ENCODE data around the gene WDR35. TPM values are rescaled to one million over a fixed set of nuclear protein-coding genes. Genes with fewer than 3 reads are reported as not detected.

WDR35 gene
- total RNA-seq, 1 experiment from 2014 or later: 7.2 TPM

DNA sequence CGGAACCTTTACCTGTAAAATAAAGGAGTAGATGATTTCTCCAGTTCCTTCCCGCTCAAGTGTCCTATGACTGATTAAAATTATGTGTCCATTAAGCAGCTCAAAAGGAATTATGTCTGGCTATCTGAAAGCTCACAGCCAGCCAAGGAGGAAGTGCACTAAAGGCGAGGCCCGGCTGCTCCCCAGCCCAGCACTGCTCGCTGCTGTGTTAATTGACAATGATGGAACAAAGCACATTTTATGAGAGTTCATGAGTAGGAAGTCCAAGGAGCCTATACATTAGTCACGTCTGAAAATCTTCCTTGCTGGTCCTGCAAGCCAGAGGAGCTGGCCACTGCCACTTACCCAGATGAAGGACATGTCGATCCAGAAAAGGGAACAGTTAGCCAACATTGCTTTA is 102.4 kb downstream of the WDR35 start:
- no peaks in the 10 kb centered on the region for H3K36me3 Mint-ChIP-seq (ENCODE audit: insufficient read depth, unreplicated experiment)
- TF ChIP-seq, protein P1, sequence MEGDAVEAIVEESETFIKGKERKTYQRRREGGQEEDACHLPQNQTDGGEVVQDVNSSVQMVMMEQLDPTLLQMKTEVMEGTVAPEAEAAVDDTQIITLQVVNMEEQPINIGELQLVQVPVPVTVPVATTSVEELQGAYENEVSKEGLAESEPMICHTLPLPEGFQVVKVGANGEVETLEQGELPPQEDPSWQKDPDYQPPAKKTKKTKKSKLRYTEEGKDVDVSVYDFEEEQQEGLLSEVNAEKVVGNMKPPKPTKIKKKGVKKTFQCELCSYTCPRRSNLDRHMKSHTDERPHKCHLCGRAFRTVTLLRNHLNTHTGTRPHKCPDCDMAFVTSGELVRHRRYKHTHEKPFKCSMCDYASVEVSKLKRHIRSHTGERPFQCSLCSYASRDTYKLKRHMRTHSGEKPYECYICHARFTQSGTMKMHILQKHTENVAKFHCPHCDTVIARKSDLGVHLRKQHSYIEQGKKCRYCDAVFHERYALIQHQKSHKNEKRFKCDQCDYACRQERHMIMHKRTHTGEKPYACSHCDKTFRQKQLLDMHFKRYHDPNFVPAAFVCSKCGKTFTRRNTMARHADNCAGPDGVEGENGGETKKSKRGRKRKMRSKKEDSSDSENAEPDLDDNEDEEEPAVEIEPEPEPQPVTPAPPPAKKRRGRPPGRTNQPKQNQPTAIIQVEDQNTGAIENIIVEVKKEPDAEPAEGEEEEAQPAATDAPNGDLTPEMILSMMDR (IDR thresholded peaks at IDR 0.05; ENCODE audit: insufficient read depth in 1 of 2, low read depth in 1 of 2, low read length in 1 of 2, severe bottlenecking in 1 of 2, unreplicated experiment in 1 of 2): no peak
- Histone ChIP-seq H3K9me3 (no peaks in the 10 kb centered on the region), H3K4me1 (no peaks in the 10 kb centered on the region), H3K36me3 (ENCODE audit: control insufficient read depth, insufficient read depth, low read length) (no peaks in the 10 kb centered on the region), H3K27me3 (replicated peaks; ENCODE audit: control insufficient read depth, insufficient read depth, low read length) (no peaks in the 10 kb centered on the region), H3K4me3 (ENCODE audit: low read depth, low read length) (no peak overlapping the region)
- no peaks in the 10 kb centered on the region for H3K27me3 Mint-ChIP-seq (ENCODE audit: insufficient read depth, unreplicated experiment)
- H3K4me1 Mint-ChIP-seq (ENCODE audit: low read depth, unreplicated experiment): no peaks in the 10 kb centered on the region
- DNase-seq: no peak
- no peak overlapping the region for H3K4me3 Mint-ChIP-seq (ENCODE audit: unreplicated experiment)
- CTCF ChIA-PET: no interaction called here
- no TSS peak for BruUV-seq (replicated peaks)
- H3K27ac Mint-ChIP-seq (ENCODE audit: unreplicated experiment): no peak overlapping the region
- H3K9me3 Mint-ChIP-seq (ENCODE audit: unreplicated experiment): no peaks in the 10 kb centered on the region
- intact Hi-C loops (cut with micrococcal nuclease; ENCODE audit: unreplicated experiment): no loop called here
- POLR2A ChIA-PET: no interaction called here

GRCh38 chr2:19886261-19886660 is 103.6 kb downstream of the WDR35 start:
- no peaks in the 10 kb centered on the region for H3K27me3 ChIP-seq (replicated peaks; ENCODE audit: control insufficient read depth, insufficient read depth, low read length)
- H3K4me3 ChIP-seq (ENCODE audit: low read depth, low read length): no peak overlapping the region
- Mint-ChIP-seq H3K27ac (ENCODE audit: unreplicated experiment) (no peak overlapping the region), H3K27me3 (ENCODE audit: insufficient read depth, unreplicated experiment) (no peaks in the 10 kb centered on the region), H3K9me3 (ENCODE audit: unreplicated experiment) (no peaks in the 10 kb centered on the region), H3K4me1 (ENCODE audit: low read depth, unreplicated experiment) (no peaks in the 10 kb centered on the region), H3K36me3 (ENCODE audit: insufficient read depth, unreplicated experiment) (no peaks in the 10 kb centered on the region), H3K4me3 (ENCODE audit: unreplicated experiment) (no peak overlapping the region)
- DNase-seq: no peak
- intact Hi-C loops (cut with micrococcal nuclease; ENCODE audit: unreplicated experiment): no loop called here
- no peaks in the 10 kb centered on the region for H3K4me1 ChIP-seq
- no TSS peak for BruUV-seq (replicated peaks)
- ChIA-PET POLR2A (no interaction called here), CTCF (no interaction called here)
- no peaks in the 10 kb centered on the region for H3K36me3 ChIP-seq (ENCODE audit: control insufficient read depth, insufficient read depth, low read length)
- TF ChIP-seq, protein P1 (IDR thresholded peaks at IDR 0.05; ENCODE audit: insufficient read depth in 1 of 2, low read depth in 1 of 2, low read length in 1 of 2, severe bottlenecking in 1 of 2, unreplicated experiment in 1 of 2): no peak
- no peaks in the 10 kb centered on the region for H3K9me3 ChIP-seq

- no peaks in the 10 kb centered on the region for H3K27me3 Mint-ChIP-seq (ENCODE audit: insufficient read depth, unreplicated experiment)
- no TSS peak for BruUV-seq (replicated peaks)
- Histone ChIP-seq H3K36me3 (ENCODE audit: control insufficient read depth, insufficient read depth, low read length) (no peaks in the 10 kb centered on the region), H3K27me3 (replicated peaks; ENCODE audit: control insufficient read depth, insufficient read depth, low read length) (no peaks in the 10 kb centered on the region), H3K4me1 (no peaks in the 10 kb centered on the region), H3K9me3 (no peaks in the 10 kb centered on the region), H3K4me3 (ENCODE audit: low read depth, low read length) (no peak overlapping the region)
- CTCF ChIA-PET: no interaction called here
- no peak for DNase-seq
- no peaks in the 10 kb centered on the region for H3K36me3 Mint-ChIP-seq (ENCODE audit: insufficient read depth, unreplicated experiment)
- H3K4me1 Mint-ChIP-seq (ENCODE audit: low read depth, unreplicated experiment): no peaks in the 10 kb centered on the region
- H3K4me3 Mint-ChIP-seq (ENCODE audit: unreplicated experiment): no peak overlapping the region
- TF ChIP-seq, protein P1 (IDR thresholded peaks at IDR 0.05; ENCODE audit: insufficient read depth in 1 of 2, low read depth in 1 of 2, low read length in 1 of 2, severe bottlenecking in 1 of 2, unreplicated experiment in 1 of 2): no peak
- intact Hi-C loops (cut with micrococcal nuclease; ENCODE audit: unreplicated experiment): no loop called here
- no peak overlapping the region for H3K27ac Mint-ChIP-seq (ENCODE audit: unreplicated experiment)
- no peaks in the 10 kb centered on the region for H3K9me3 Mint-ChIP-seq (ENCODE audit: unreplicated experiment)
- POLR2A ChIA-PET: no interaction called here
These were observed 104.1 kb downstream of the WDR35 start for GRCh38 chr2:19885791-19886190.
